Naive thymus-derived CD4-positive, alpha-beta T cell (primary cell): ENCODE data around the gene DENND1B. TPM values are rescaled to one million over a fixed set of nuclear protein-coding genes. Genes with fewer than 3 reads are reported as not detected.

Experiments used
- ATAC-seq: fragments of 150-1000 bp; cut with Tn5 transposase; 2 replicates; pipeline ENCODE4 v1.10.0; 2021; ENCODE audit warnings: mild to moderate bottlenecking, moderate library complexity
- CTCF ChIA-PET: fragments of 350-600 bp; sonication (Branson Sonifier 250); formaldehyde crosslinking; loops from one replicate; lab custom pipeline; 2021; ENCODE audit warnings: antibody characterized with exemption; lab: Charles Lee
- POLR2A ChIA-PET: fragments of 350-600 bp; sonication (Branson Sonifier 250); formaldehyde crosslinking; loops from one replicate; lab custom pipeline; 2021; ENCODE audit warnings: antibody characterized with exemption, inconsistent platforms; lab: Charles Lee
- DNase-seq, 9 donors: peaks; one replicate each; pipeline versions ENCODE4 v3.0.0 to v3.0.0-alpha.2; 2020 to 2022; ENCODE audit warnings: mixed read lengths in 1 of 9
- H3K27ac ChIP-seq: one replicate; pipeline ENCODE4 v1.7.0; 2013; ENCODE audit warnings: mild to moderate bottlenecking, low read depth, low read length, moderate library complexity
- H3K27me3 ChIP-seq, 2 donors: one replicate each; pipeline ENCODE4 v1.7.0; 2013; ENCODE audit warnings: low read length in 2 of 2, mild to moderate bottlenecking in 2 of 2, moderate library complexity in 2 of 2; ENCODE audit not compliant: control insufficient read depth in 2 of 2, insufficient read depth in 2 of 2
- H3K36me3 ChIP-seq, 3 experiments: 1 replicate in 2 of 3; 2 replicates in 1 of 3; pipeline ENCODE4 v1.7.0; 2013; ENCODE audit warnings: low read length in 3 of 3, mild to moderate bottlenecking in 3 of 3, moderate library complexity in 1 of 3; ENCODE audit not compliant: insufficient read depth in 3 of 3, control insufficient read depth in 2 of 3
- H3K4me1 ChIP-seq, 2 donors: one replicate each; pipeline ENCODE4 v1.7.0; 2013; ENCODE audit warnings: low read length in 2 of 2, mild to moderate bottlenecking in 2 of 2, moderate library complexity in 1 of 2; ENCODE audit not compliant: control insufficient read depth in 2 of 2, insufficient read depth in 2 of 2
- H3K4me3 ChIP-seq: 2 replicates; pipeline ENCODE4 v1.7.0; 2013; ENCODE audit warnings: mild to moderate bottlenecking, low read length
- H3K9me3 ChIP-seq, 3 experiments: 1 replicate in 2 of 3; 2 replicates in 1 of 3; pipeline ENCODE4 v1.7.0; 2013; ENCODE audit warnings: low read length in 3 of 3; ENCODE audit not compliant: control insufficient read depth in 2 of 3
- H3K27ac Mint-ChIP-seq, 9 donors: one replicate each; pipeline ENCODE4 v1.8.0; 2020 to 2022; ENCODE audit warnings: mixed read lengths in 9 of 9, mild to moderate bottlenecking in 8 of 9, moderate library complexity in 5 of 9, inconsistent platforms in 2 of 9
- H3K27me3 Mint-ChIP-seq, 5 donors: one replicate each; pipeline ENCODE4 v1.8.0; 2021 to 2022; ENCODE audit warnings: mixed read lengths in 5 of 5, mild to moderate bottlenecking in 1 of 5
- H3K36me3 Mint-ChIP-seq, 5 donors: one replicate each; pipeline ENCODE4 v1.8.0; 2020 to 2022; ENCODE audit warnings: mixed read lengths in 5 of 5, mild to moderate bottlenecking in 3 of 5, inconsistent platforms in 1 of 5
- H3K4me1 Mint-ChIP-seq, 7 donors: one replicate each; pipeline ENCODE4 v1.8.0; 2020 to 2022; ENCODE audit warnings: mixed read lengths in 7 of 7, mild to moderate bottlenecking in 3 of 7, inconsistent platforms in 1 of 7
- H3K4me3 Mint-ChIP-seq, 10 donors: one replicate each; pipeline ENCODE4 v1.8.0; 2020 to 2022; ENCODE audit warnings: mild to moderate bottlenecking in 10 of 10, mixed read lengths in 10 of 10, moderate library complexity in 6 of 10, inconsistent platforms in 2 of 10
- H3K9me3 Mint-ChIP-seq, 11 donors: one replicate each; pipeline ENCODE4 v1.8.0; 2020 to 2022; ENCODE audit warnings: mixed read lengths in 11 of 11, mild to moderate bottlenecking in 4 of 11, inconsistent platforms in 1 of 11, moderate library complexity in 1 of 11
- intact Hi-C, 2 donors: fragments of 100-400 bp; cut with micrococcal nuclease; formaldehyde crosslinking; loops; one replicate each; pipeline ENCODE4 v1.15.1; 2023
- polyA plus RNA-seq, 2 donors: library from polyadenylated mRNA; unstranded; fragments of 300-500 nt; fragmentation: Illumina TruSeq; gene quantifications; one replicate each; pipeline ENCODE4 v1.2.3, GENCODE V29; 2021
- total RNA-seq, 6 experiments: library from RNA in 5 of 6; stranded (reverse) in 5 of 6; gene quantifications; 1 replicate in 5 of 6; 2 replicates in 1 of 6; pipeline ENCODE4 v1.2.3 and lab custom pipeline; 2021 to 2026

Gene DENND1B
- total and polyA plus RNA-seq, 7 experiments from 2014 or later: 7.3 to 28.7 (median 18.2) TPM

DNA sequence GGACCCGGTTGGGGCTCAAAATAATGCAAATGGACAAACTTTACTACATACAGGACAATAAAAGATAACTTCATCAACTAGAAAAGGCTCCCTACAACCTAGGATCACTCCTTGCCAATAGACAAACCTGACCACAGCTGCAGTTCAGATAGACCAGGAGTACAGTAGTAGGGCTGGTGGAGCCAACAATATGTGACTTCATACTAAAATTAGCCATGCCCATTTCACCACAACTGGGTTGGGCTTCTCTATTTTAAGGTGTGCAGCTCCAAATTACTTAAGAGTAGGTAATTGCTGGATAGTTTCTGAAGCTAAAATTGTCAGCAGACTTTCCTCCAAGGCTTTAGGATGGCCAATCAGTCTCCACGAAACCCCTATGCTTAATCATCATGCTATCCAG, 3.9 kb downstream of the DENND1B start:
- CTCF ChIA-PET: interaction anchor here (0.5 kb wide), 1 partner anchor 129 kb away, joined by 3 read pairs; no protein-coding TSS in a partner anchor
- peaks cover 0 to 1% (median 0%) of the 10 kb centered on the region in 11 donors for H3K9me3 Mint-ChIP-seq
- no peaks in the 10 kb centered on the region for H3K27me3 Mint-ChIP-seq
- H3K4me3 Mint-ChIP-seq: peak overlapping the region in 2 of 10 donors; percentile 10 to 38
- H3K27ac Mint-ChIP-seq: peak overlapping the region in 1 of 9 donors; percentile 95
- peaks cover 46 to 82% (median 79%) of the 10 kb centered on the region in 7 donors for H3K4me1 Mint-ChIP-seq
- no peaks in the 10 kb centered on the region for H3K36me3 ChIP-seq
- intact Hi-C loops: loop anchor here (5.0 to 10.0 kb wide), 5 partner anchors 39 to 1163 kb away; partner anchors contain the start of gene ASPM (in 1 of the 2)
- H3K27me3 ChIP-seq: no peaks in the 10 kb centered on the region
- H3K4me1 ChIP-seq: peaks cover 29 to 30% of the 10 kb centered on the region in 2 donors
- H3K36me3 Mint-ChIP-seq: peaks cover 0 to 28% (median 0%) of the 10 kb centered on the region in 5 donors
- no peaks in the 10 kb centered on the region for H3K9me3 ChIP-seq
- POLR2A ChIA-PET: no interaction called here
- ATAC-seq (no peak), DNase-seq (no peak)
- no peak overlapping the region for H3K4me3 ChIP-seq
- H3K27ac ChIP-seq: no peak overlapping the region

DNA sequence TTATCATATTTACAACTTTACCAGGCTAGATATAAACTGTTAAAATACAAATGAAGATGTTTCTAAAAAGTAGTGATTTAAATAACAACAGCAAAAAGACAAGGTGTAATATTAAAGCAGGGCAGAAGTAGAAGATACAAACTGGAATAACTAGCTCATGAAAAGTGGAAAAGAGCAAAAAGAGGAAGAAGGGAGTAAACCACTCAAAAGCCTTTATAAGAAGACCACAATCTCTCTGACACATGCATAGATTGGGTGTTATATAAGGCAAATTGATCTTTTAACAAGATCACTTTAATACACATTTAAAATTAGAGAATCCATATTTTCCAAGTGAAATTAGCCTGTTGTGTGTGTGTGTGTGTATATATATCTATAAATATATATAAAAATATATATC, 5.0 kb downstream of the DENND1B start:
- POLR2A ChIA-PET: no interaction called here
- peaks cover 19 to 20% of the 10 kb centered on the region in 2 donors for H3K4me1 ChIP-seq

DNA sequence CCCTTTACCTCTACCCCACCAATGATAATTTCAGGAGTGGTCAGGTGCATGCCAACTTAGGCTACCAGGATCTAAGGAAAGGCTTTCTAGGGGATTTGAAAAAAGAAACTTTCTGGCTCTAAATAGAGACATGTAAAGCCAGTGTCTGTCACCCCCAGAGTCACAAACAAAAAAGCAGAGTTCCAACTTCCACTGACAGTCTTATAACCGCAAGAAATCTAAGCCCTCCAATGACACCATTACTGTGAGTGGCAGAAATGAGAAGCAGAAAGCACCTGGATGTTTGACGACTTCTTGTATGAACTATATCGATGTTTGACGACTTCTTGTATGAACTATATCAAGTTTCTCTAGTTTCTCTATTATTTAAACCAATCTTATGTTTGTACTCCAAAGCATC, 6.0 kb downstream of the DENND1B start:
- H3K9me3 Mint-ChIP-seq: peaks cover 0 to 1% (median 0%) of the 10 kb centered on the region in 11 donors
- H3K4me1 ChIP-seq: peaks cover 18 to 20% of the 10 kb centered on the region in 2 donors
- peaks cover 41 to 88% (median 83%) of the 10 kb centered on the region in 7 donors for H3K4me1 Mint-ChIP-seq
- no peak overlapping the region for H3K27ac ChIP-seq
- H3K27ac Mint-ChIP-seq: peak overlapping the region in 4 of 9 donors; percentile 46 to 73 (median 61)
- no peaks in the 10 kb centered on the region for H3K9me3 ChIP-seq
- intact Hi-C loops: no loop called here
- H3K4me3 ChIP-seq: no peak overlapping the region
- no peak overlapping the region for H3K4me3 Mint-ChIP-seq
- H3K36me3 ChIP-seq: no peaks in the 10 kb centered on the region
- ChIA-PET POLR2A (no interaction called here), CTCF (interaction anchor here (0.6 kb wide), 1 partner anchor 146 kb away, joined by 7 read pairs; no protein-coding TSS in a partner anchor)
- DNase-seq (no peak), ATAC-seq (no peak)
- H3K27me3 Mint-ChIP-seq: no peaks in the 10 kb centered on the region
- H3K27me3 ChIP-seq: no peaks in the 10 kb centered on the region
- H3K36me3 Mint-ChIP-seq: peaks cover 0 to 35% (median 0%) of the 10 kb centered on the region in 5 donors

More for the DNA sequence above, 5.0 kb downstream of the DENND1B start:
- no peak for ATAC-seq
- intact Hi-C loops: loop anchor here (5.0 to 10.0 kb wide), 5 partner anchors 38 to 1165 kb away; partner anchors contain the start of gene ASPM (in 1 of the 2)
- Histone ChIP-seq H3K9me3 (no peaks in the 10 kb centered on the region), H3K27me3 (no peaks in the 10 kb centered on the region), H3K36me3 (no peaks in the 10 kb centered on the region), H3K27ac (no peak overlapping the region), H3K4me3 (no peak overlapping the region)
- Mint-ChIP-seq H3K4me3 (no peak overlapping the region), H3K9me3 (peaks cover 0 to 1% (median 0%) of the 10 kb centered on the region in 11 donors), H3K27me3 (no peaks in the 10 kb centered on the region), H3K4me1 (peaks cover 42 to 86% (median 81%) of the 10 kb centered on the region in 7 donors), H3K36me3 (peaks cover 0 to 32% (median 0%) of the 10 kb centered on the region in 5 donors), H3K27ac (peak overlapping the region in 1 of 9 donors; percentile 12)
- no peak for DNase-seq
- CTCF ChIA-PET: no interaction called here

DNA sequence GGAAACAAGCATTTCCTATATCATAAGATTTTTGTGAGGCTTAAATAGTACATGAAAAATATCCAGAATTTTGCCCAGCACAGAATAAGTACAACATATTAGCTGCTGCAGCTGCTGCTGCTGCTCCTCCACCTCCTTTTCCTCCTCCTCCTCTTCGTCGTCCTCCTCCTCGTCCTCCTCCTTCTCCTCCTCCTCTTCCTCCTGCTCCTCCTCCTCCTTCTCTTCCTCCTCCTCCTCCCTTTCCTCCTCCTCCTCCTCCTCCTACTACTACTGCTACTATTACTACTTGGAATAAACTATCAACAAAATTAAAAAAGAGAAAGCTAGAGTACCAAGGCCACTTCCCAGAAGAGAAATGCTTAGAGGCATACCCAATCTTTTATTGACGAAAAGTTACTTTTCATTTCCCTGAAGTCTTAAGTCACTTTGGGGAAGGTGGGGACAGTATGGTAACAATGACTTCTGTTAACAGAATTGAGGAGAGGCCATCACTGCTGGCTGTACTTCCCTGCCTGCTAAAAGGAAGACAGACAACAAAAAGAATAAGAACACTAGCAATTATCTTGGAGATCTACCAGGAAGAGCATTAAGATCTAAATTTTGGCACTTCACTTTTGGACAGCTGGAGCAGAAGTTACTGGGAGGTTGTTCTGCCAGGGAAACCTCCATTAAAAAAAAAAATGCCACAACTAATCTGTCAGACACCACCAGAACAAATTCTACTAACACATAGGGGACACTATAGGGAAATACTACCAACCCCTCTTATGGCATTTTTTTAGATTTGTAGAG, 7.1 kb downstream of the DENND1B start:
- intact Hi-C loops: no loop called here
- DNase-seq (no peak), ATAC-seq (no peak)
- H3K27me3 Mint-ChIP-seq: no peaks in the 10 kb centered on the region
- H3K27me3 ChIP-seq: no peaks in the 10 kb centered on the region
- no peak overlapping the region for H3K27ac ChIP-seq
- H3K4me1 ChIP-seq: peaks cover 11 to 15% of the 10 kb centered on the region in 2 donors
- peaks cover 0 to 39% (median 0%) of the 10 kb centered on the region in 5 donors for H3K36me3 Mint-ChIP-seq
- ChIA-PET CTCF (interaction anchor here (0.7 kb wide), 1 partner anchor 701 kb away, joined by 3 read pairs; no protein-coding TSS in a partner anchor), POLR2A (interaction anchor here (0.7 kb wide), 1 partner anchor 40 kb away, joined by 3 read pairs; no protein-coding TSS in a partner anchor)
- no peak overlapping the region for H3K4me3 ChIP-seq
- H3K9me3 ChIP-seq: no peaks in the 10 kb centered on the region
- peak overlapping the region in 6 of 10 donors; percentile 8 to 59 (median 31) for H3K4me3 Mint-ChIP-seq
- peaks cover 35 to 86% (median 80%) of the 10 kb centered on the region in 7 donors for H3K4me1 Mint-ChIP-seq
- H3K27ac Mint-ChIP-seq: peak overlapping the region in 8 of 9 donors; percentile 1 to 76 (median 52)
- no peaks in the 10 kb centered on the region for H3K36me3 ChIP-seq
- H3K9me3 Mint-ChIP-seq: peaks cover 0 to 2% (median 0%) of the 10 kb centered on the region in 11 donors

DNA sequence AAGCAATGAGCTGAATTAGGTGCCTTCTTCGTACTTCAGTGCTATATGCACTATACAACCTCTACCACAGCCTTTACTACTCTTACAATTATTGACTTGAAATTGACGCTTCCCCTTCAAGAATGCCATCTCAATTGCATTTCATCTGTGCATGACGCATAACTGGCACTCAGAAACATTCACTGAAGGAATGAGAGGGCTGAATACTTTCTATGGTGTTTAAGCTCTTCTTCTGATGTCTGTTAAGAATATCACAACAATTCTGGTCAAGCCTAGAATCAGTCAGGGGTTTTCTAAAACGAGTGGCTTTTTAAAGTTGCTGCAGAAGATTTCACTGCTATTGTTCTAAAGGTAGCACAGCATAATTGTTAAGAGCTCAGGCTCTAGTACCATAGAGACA, 11.5 kb downstream of the DENND1B start:
- peaks cover 32 to 80% (median 60%) of the 10 kb centered on the region in 7 donors for H3K4me1 Mint-ChIP-seq
- intact Hi-C loops: loop anchor here in 1 of 2 donors (1.0 kb wide), 1 partner anchor 11 kb away; no protein-coding TSS in a partner anchor
- H3K27ac Mint-ChIP-seq: peak overlapping the region in 3 of 9 donors; percentile 4 to 19 (median 11)
- ATAC-seq: no peak
- no peaks in the 10 kb centered on the region for H3K9me3 ChIP-seq
- peaks cover 0 to 37% (median 0%) of the 10 kb centered on the region in 5 donors for H3K36me3 Mint-ChIP-seq
- peaks cover 0 to 2% (median 0%) of the 10 kb centered on the region in 11 donors for H3K9me3 Mint-ChIP-seq
- no peak overlapping the region for H3K4me3 ChIP-seq
- ChIA-PET POLR2A (interaction anchor here (0.7 kb wide), 1 partner anchor 13 kb away, joined by 4 read pairs; no protein-coding TSS in a partner anchor), CTCF (no interaction called here)
- H3K27me3 Mint-ChIP-seq: no peaks in the 10 kb centered on the region
- DNase-seq: no peak
- no peak overlapping the region for H3K27ac ChIP-seq
- no peaks in the 10 kb centered on the region for H3K36me3 ChIP-seq
- peaks cover 7 to 12% of the 10 kb centered on the region in 2 donors for H3K4me1 ChIP-seq
- no peaks in the 10 kb centered on the region for H3K27me3 ChIP-seq
- peak overlapping the region in 1 of 10 donors; percentile 53 for H3K4me3 Mint-ChIP-seq

DNA sequence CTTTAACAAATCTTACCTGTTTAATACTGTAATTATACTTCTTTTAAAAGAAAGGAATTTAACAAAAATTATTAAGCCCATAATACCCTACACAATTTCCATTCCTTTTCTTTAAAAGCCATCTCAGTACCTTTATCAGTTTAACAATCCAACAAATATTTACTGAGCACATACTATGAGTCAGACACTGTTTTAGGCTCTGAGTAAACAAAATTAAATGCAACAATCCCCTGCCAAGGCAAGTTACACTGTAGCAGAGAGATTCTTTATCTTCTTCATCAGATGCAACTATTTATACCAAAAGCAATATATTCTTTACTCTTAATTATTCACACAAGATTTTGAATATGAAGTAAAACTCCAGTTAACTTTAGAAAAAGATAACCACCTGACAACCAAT, 12.0 kb downstream of the DENND1B start:
- Mint-ChIP-seq H3K27ac (peak overlapping the region in 1 of 9 donors; percentile 4), H3K9me3 (peaks cover 0 to 2% (median 0%) of the 10 kb centered on the region in 11 donors), H3K4me1 (peaks cover 30 to 76% (median 58%) of the 10 kb centered on the region in 7 donors), H3K4me3 (no peak overlapping the region), H3K36me3 (peaks cover 0 to 35% (median 0%) of the 10 kb centered on the region in 5 donors), H3K27me3 (no peaks in the 10 kb centered on the region)
- Histone ChIP-seq H3K9me3 (no peaks in the 10 kb centered on the region), H3K4me3 (no peak overlapping the region), H3K27ac (no peak overlapping the region), H3K4me1 (peaks cover 7 to 9% of the 10 kb centered on the region in 2 donors), H3K36me3 (no peaks in the 10 kb centered on the region), H3K27me3 (no peaks in the 10 kb centered on the region)
- ChIA-PET POLR2A (no interaction called here), CTCF (interaction anchor here (0.6 kb wide), 1 partner anchor 78 kb away, joined by 3 read pairs; no protein-coding TSS in a partner anchor)
- intact Hi-C loops: no loop called here
- ATAC-seq (no peak), DNase-seq (no peak)
